ENCODE data around the gene PRDM1. TPM values are rescaled to one million over a fixed set of nuclear protein-coding genes. Genes with fewer than 3 reads are reported as not detected.
"Not testable (repeated sequence)": the region's sequence is repeated elsewhere in the genome, so short reads cannot be mapped to it uniquely, and the experiment has no call there.

The PRDM1 gene
- total RNA-seq, 1 experiment from 2014 or later = 0.98 TPM

DNA sequence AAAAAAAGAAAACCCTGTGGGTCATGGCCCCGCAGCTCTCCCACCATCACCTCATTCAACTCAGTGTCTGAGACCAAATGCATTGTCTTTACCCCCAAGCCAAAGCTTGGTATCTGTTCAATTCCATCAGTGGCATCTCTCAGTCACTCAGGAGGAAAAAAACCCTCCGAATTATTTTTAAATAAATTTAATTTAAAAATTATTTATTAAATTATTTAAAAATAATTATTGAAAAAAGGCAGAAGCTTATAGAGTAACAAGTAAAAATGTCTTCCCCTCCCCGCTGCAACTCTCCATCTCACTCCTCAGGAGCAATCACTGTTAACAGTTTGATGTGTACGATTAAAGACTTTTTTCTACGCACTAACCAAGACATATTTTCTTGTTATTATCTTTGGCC, 50.7 kb downstream of the PRDM1 start:
- DNase-seq (ENCODE audit: low read depth) = no peak

DNA sequence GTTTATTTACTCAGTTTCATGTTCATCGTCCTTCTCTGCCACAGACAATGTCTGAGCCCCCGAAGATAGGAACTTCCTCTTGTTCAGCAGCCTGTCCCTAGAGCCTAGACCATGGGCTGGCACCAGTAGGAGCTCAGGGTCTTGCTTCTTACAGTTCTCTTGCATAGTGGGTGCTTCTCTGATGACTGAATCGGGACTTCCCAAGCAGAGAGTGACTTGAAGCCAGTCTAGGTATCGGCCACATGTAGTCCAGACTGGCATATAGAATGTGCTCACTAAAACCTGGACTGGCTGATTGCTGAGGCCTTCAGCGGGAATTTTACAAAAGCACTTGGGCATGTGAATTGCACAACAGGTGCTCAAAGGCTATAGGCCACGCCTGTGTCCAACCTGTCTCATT, 52.0 kb downstream of the PRDM1 start:
- no peak for DNase-seq (ENCODE audit: low read depth)

DNA sequence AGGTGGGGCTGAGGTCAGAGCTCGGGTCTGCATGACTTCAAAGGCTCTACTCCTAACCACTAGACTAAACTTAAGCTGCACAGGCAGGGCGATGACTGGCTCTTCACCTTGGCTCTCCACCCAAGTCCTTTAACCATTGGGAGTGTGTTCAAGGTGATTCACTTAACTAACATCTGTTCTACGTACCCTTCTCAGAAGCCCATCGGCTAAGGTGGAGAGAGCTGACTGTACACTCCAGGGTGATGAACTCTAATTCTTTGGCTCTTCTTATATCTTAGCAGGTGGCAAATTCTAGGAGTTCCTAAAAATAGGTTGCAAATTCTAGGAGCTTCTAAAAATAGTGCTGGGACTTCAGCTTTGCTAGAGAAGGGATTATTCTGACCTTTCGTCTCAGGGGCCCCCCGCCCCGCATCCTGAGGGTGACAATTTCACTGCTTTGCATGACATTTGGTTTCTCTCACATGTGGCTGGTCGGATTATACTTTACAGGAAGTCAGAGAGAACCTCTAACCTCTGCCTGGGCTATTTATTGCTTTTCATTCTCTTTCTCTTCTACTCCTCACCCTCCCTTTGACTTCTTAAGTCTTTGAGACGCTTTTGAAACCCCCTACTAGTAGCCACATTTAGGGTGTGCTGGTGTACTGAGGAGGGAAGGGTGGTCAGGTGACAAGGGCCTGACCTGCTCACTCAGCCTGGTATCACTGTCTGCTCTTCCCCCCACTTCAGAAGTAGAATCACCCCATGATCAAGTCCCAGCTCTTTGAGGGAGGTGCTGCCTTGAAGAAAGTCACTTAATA, 55.5 kb downstream of the PRDM1 start:
- DNase-seq (ENCODE audit: low read depth) = no peak

DNA sequence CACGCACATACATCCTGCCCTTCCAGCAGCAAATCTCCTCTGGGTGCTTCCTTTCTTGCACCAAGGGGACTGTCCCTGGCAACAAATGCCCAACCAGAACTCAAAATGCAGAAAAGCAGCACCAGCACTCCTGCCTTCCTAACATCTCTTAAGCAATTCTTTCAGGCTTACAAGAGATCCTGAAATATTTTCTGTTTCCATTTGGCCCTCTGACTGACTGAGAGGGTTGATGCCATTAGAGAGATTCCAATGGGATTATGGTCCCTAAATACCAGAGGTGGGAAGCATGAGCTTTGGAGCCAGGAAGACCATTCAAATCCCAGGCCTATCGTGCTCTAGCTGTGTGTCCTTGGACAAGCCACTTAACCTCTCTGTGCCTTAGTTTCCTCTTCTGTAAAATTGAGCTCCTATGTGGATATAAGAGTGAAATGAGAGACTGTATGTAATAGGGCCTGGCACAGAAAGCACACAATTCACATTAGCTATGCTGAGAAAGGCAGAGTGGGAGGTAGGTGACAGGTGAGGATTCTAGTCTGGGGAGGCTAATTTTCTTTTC, 56.8 kb downstream of the PRDM1 start:
- no peak for DNase-seq (ENCODE audit: low read depth)

DNA sequence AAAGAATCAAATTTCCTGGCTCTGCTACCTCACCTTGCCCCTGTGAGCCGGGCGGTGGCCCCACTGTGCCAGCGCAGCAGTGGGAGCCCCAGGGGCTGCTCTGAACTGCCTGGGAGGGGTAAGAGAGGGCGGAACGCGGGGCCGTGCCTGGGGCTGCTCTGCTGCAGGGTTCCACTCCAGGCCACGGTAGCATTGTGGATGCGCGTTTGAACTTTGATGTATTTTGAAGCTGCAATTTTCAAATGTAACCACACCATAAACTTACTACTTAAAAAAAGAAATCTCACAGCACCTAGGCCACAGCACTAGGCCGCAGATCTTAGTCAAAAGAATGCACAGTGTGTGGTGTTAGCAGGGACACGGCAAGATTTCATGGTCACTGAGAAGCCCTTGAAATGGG, 57.5 kb downstream of the PRDM1 start:
- DNase-seq (ENCODE audit: low read depth) = no peak

DNA sequence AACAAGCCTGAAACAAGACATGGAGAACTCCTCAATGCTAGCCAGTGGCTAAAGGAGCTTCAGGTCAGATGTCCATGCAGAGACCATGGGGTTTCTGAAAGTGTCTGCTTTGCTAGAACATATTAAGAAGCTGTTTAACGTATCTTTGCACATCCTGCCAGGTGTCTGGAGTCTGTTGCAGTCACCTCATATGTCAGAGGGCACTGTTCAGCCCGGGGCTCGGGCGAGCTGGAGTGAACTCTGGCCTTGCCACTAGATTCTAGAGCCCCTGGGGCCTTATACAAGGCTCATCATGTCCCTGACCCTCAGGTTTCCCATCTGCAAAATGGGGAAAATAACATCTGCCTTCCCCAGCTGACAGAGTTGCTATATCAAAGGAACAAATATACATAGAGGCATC, 59.0 kb downstream of the PRDM1 start:
- no peak for DNase-seq (ENCODE audit: low read depth)

DNA sequence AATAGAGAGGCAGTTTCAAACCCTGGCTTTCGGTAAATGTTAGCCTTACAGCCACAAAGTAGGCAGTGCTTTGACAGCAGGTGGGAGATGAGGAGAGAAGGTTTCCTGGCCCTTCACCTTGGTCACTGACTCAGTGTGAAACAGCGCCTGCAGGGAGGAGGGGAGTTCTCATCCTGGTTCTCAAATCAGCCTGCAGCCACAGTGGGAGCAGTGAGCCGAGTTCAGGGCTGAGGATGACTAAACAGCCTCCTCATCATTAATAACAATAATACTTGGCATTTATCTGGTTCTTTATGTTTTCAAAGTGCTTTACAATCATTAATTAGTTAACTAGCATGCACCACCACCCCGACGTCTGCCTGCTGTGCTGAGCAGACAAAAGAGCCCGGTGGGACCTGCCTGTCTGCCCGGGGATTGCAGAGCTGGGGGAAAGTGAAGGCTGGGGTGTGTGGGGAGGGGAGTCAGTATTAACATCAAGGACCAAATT, 59.6 kb downstream of the PRDM1 start:
- DNase-seq (ENCODE audit: low read depth) = no peak

DNA sequence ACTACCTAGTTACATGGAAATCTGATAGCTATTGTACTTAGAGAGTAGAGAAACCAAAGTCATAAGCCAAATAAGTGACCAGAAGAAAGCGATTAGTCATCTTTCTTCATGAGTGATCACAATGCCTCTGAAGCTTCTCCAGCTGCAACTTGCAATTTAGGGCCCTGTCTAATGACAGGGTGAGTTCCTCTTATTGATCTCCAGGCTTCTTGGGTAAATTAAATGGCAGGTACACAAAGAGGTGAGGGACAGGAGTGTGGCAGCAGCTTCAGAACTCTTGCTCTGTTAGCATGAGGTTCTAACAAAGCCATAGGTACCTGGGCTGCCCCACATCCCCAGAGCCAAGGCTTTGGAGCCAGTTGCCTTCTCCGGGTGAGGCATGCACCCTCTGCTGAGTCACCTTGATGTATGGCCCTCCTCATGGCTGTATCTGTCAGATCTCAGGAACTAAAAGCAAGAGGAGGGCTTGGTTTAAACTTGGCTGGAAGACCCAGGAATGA, 60.8 kb downstream of the PRDM1 start:
- peak; percentile 20 for DNase-seq (ENCODE audit: low read depth)

DNA sequence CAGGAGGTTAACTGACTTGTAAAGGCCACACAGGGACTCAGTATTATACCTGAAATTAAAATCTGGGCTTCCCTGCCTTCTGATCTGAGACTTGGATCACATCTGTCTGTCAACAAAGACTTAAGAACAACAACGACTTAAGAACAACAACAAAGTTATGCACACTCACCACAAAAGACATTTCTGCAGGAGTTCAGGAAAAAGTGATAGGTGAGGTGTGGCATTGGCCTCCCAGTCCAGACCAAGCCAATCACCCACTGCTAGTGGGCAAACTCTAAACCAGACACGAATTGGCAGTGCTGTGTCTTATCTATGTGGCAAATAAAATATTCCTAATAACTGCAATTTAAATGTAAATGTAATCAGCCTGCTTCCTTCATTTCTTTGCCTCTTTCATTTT, 61.3 kb downstream of the PRDM1 start:
- no peak for DNase-seq (ENCODE audit: low read depth)

DNA sequence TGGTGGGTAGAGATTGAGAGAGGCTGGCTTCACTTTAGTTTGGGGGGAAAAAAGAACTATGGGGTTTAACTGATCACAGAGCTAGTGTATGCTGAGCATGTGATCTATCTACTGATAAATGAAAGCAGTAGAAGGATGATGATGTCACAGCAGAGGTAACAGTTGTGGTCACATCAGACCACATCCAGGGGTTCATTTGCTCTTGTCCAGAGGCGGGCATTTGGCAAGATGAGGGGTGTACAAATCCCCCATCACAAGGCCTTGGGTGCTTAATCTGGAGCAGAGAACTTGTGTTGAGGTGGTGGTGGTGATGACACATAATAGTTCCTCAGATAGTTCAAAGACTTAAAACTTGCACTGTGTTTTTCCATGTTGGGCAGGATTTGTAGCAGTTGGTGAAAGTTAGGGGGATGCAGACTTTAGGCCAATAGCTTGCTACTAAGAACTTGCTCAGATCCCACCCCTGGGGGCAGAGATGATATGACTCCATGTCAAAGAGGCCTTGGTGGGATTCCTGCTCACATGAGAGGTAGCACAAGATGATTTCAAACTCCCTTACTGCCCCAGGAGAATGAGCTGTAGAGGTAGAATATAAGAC, 63.4 kb downstream of the PRDM1 start:
- no peak for DNase-seq (ENCODE audit: low read depth)

DNA sequence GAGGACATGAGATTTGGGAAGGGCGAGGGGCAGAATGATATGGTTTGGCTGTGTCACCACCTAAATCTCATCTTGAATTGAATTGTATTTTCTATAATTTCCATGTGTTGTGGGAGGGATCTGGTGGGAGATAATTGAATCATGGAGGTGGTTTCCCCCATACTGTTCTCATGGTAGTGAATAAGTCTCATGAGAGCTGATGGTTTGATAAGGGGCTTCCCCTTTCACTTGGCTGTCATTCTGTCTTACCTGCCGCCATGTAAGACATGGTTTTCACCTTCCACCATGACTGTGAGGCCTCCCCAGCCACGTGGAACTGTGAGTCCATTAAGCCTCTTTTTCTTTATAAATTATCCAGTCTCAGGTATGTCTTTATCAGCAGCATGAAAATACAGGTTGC, 66.3 kb downstream of the PRDM1 start:
- not testable (repeated sequence) for DNase-seq (ENCODE audit: low read depth)

DNA sequence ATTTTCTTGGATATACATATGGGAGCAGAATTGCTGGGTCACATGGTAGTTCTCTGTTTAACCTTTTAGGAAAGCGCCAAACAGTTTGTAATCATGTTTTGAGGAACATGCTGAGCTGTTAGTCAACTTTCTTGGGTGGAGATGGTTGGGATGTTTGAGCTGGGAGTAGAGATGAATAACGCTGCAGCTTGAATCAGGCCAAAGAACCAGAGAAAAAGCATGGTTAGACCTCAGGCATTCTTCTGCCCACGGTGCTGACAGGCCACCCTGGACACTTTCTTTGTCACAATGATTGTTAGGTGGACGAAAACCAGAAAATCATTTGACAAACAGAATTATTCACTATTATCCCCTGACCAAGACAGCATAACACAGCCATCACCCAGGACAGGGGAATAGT, 66.8 kb downstream of the PRDM1 start:
- no peak for DNase-seq (ENCODE audit: low read depth)

DNA sequence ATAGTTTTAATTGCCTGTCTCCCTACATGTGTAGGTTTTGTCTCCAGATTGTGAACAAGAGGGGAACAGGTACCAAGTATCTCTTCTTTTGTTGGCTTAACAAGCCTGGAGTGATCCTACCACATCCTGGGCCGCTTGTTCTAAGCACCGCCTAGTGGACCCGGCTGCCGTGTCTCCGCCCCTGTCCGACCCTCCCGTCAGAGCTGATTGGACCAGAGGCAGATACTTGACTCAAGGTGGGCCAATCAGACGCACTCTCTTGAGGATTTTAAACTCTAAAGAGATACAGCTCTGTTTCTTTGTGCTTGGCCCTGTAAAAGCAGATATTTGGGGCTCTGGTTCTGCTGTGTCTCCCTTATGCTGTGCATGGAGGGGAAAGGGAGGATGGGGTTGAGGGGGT, 68.2 kb downstream of the PRDM1 start:
- DNase-seq (ENCODE audit: low read depth) = no peak

DNA sequence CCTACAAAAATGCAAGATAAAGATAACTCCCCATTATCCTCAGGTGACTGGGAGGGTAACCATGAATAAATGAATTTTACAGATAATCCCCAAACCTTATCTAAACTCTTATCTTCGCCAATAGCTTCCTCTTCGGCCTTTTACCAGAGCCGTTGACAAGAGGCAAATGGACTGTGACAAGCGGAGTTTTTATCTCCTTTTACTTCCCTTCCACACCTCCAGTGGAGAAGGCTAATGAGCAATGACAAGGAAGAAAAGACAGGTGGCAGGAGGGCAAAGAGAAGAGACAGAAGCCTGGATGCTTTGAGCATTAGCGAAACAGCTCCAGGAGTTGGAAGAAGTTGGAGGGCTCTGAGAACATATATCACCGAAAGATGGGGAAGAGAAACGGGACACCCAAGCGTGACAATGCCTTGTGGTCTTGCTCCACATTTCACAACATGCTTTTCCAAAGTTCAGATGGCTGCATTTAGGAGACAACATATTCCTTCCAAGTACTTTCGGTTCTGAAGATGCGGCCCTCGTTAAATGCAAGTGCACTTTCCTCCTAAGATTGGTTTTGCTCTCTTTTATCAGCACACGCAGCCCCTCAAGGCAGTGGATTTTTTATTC, 69.2 kb downstream of the PRDM1 start:
- no peak for DNase-seq (ENCODE audit: low read depth)

DNA sequence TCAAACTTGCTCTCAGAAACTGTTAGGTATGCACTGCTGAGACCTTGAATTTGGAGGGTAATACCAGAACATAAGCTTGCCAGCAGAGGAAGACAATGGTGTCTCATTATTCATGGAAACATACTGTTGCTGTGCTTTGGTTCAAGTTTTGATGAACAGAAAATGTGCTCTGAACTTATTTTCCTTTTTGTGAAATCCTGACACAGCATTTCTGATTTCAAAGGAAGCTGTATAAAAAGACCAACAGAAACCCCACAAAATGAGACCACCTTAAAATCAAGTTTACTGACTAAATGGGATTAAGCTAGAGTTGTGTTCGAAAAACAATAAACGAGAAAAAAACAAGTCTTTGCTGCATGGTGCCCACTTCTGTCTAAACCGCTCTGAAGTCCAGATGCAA, 70.3 kb downstream of the PRDM1 start:
- no peak for DNase-seq (ENCODE audit: low read depth)

DNA sequence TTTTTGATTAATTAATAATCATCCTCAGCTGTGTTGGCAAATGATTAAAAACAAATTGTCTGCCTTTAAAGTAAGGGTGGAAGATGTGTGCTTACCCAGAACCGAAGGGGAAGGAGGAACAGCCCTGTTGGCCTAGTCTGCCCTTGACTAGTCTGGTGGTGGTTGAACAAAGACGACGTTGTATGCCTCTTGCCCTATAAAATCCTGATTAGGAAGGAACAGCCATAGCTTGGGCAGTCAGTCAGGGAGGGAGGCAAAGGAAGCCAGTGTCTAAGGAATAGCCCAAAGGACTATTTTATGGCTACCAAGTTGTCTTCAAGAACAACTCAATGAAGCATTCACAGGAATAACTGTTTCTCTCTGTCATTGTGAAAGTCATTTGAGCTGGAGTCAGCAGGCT, 70.7 kb downstream of the PRDM1 start:
- no peak for DNase-seq (ENCODE audit: low read depth)

DNA sequence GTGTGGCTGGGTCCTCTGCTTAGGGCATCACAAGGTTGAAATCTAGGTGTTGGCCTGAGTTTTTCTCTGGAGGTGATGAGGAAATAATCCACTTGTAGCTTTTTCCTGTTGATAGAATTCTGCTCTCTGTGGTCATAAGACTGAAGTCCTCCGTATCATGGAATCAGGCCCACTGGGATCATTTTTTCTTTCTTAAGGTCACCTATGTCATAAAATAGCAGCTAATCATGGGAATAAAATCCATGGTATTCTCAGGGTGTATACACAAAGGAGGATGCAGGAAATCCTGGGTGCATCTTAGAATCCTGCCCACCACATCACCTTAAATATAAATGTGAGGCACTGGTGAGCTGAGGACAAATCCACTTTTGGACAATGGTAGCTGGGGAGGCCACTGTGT, 72.7 kb downstream of the PRDM1 start:
- DNase-seq (ENCODE audit: low read depth) = no peak

Other genes starting within 250 kb of the PRDM1 start
- 47.4 and 51.9 TPM in 2 replicates for gene ATG5, start 239.4 kb downstream of the PRDM1 start, total RNA-seq (2014; rRNA removed)

Measured in LHCN-M2 (cell line).